H1 (cell line): ENCODE results near the gene ARHGAP10. TPM values are rescaled to one million over a fixed set of nuclear protein-coding genes. Genes with fewer than 3 reads are reported as not detected.

Source experiments
- CTCF ChIA-PET: fragments of 300-600 bp; sonication (Branson Sonifier 250); formaldehyde crosslinking; loops from one replicate; lab custom pipeline; 2021; ENCODE audit not compliant: partially characterized antibody; lab: Charles Lee
- POLR2A ChIA-PET: fragments of 300-600 bp; sonication (Branson Sonifier 250); formaldehyde crosslinking; loops from one replicate; lab custom pipeline; 2021; ENCODE audit warnings: inconsistent platforms; ENCODE audit not compliant: partially characterized antibody; lab: Charles Lee
- DNase-seq, 2 experiments: peaks; one replicate each; pipeline versions ENCODE4 v3.0.0 to v3.0.0-alpha.2; 2010 to 2022; ENCODE audit warnings: low spot score in 2 of 2, low read depth in 1 of 2, mixed read lengths in 1 of 2
- FAIRE-seq: peaks from 2 replicates; lab custom pipeline; 2011; peaks lifted over from hg19 to GRCh38; lab: Jason Lieb, UNC
- H2AFZ ChIP-seq: 2 replicates; pipeline ENCODE4 v1.8.1; 2012; ENCODE audit warnings: low read length, inconsistent platforms
- H2AK5ac ChIP-seq: 2 replicates; pipeline ENCODE4 v1.6.1; 2013; ENCODE audit warnings: low read depth, low read length
- H2BK120ac ChIP-seq: replicated peaks from 2 replicates; pipeline ENCODE3; 2013; ENCODE audit warnings: low read depth, low read length, inconsistent platforms
- H2BK12ac ChIP-seq: 2 replicates; pipeline ENCODE4 v1.6.1; 2013; ENCODE audit warnings: low read depth, low read length
- H2BK15ac ChIP-seq: 2 replicates; pipeline ENCODE4 v1.6.1; 2013; ENCODE audit warnings: low read length
- H2BK20ac ChIP-seq: 2 replicates; pipeline ENCODE4 v1.6.1; 2013; ENCODE audit warnings: low read length
- H2BK5ac ChIP-seq: 2 replicates; pipeline ENCODE4 v1.6.1; 2013; ENCODE audit warnings: low read depth, low read length
- H3K14ac ChIP-seq: 2 replicates; pipeline ENCODE4 v1.6.1; 2013; ENCODE audit warnings: inconsistent platforms; ENCODE audit not compliant: insufficient read length
- H3K18ac ChIP-seq: 2 replicates; pipeline ENCODE4 v1.6.1; 2013; ENCODE audit warnings: low read length; ENCODE audit errors: extremely low read depth
- H3K23ac ChIP-seq: 2 replicates; pipeline ENCODE4 v1.6.1; 2013; ENCODE audit warnings: inconsistent platforms; ENCODE audit not compliant: insufficient read length
- H3K23me2 ChIP-seq: 2 replicates; pipeline ENCODE4 v1.6.1; 2013; ENCODE audit warnings: low read depth, low read length
- H3K27ac ChIP-seq: 2 replicates; pipeline ENCODE4 v1.6.1; 2011; ENCODE audit warnings: low read depth, low read length, inconsistent platforms
- H3K27me3 ChIP-seq, 4 experiments: replicated peaks in 1 of 4; 1 replicate in 1 of 4; 2 replicates in 3 of 4; pipeline versions ENCODE4 v1.6.1 to v1.8.1; 2011 to 2013; ENCODE audit warnings: low read length in 3 of 4, mild to moderate bottlenecking in 3 of 4, inconsistent platforms in 2 of 4, mixed read lengths in 2 of 4, moderate library complexity in 1 of 4; ENCODE audit not compliant: control insufficient read depth in 3 of 4, insufficient read depth in 3 of 4; ENCODE audit errors: extremely low read depth in 1 of 4
- H3K36me3 ChIP-seq, 4 experiments: 2 replicates each; pipeline versions ENCODE4 v1.6.1 to v1.8.1; 2011 to 2013; ENCODE audit warnings: mild to moderate bottlenecking in 4 of 4, low read length in 3 of 4, moderate library complexity in 2 of 4, control low read depth in 1 of 4, inconsistent platforms in 1 of 4; ENCODE audit not compliant: insufficient read depth in 4 of 4, control insufficient read depth in 2 of 4
- H3K4ac ChIP-seq: replicated peaks from 2 replicates; pipeline ENCODE3; 2013; ENCODE audit warnings: low read length, low read depth, mixed read lengths, inconsistent platforms; ENCODE audit not compliant: insufficient read length
- H3K4me1 ChIP-seq, 4 experiments: replicated peaks in 1 of 4; 1 replicate in 1 of 4; 2 replicates in 3 of 4; pipeline versions ENCODE4 v1.6.1 to v1.8.1; 2011 to 2013; ENCODE audit warnings: low read length in 3 of 4, inconsistent platforms in 2 of 4, mixed read lengths in 1 of 4; ENCODE audit not compliant: insufficient read depth in 4 of 4, control insufficient read depth in 3 of 4
- H3K4me2 ChIP-seq, 2 experiments: 2 replicates each; pipeline versions ENCODE4 v1.6.1 to v1.8.1; 2011 to 2013; ENCODE audit warnings: low read depth in 2 of 2, low read length in 2 of 2, control low read depth in 1 of 2, inconsistent platforms in 1 of 2, mild to moderate bottlenecking in 1 of 2; ENCODE audit not compliant: insufficient read depth in 1 of 2
- H3K4me3 ChIP-seq, 4 experiments: fragments of 200-600, 300-600 bp in 1 of 4; sonication (generic), shearing (Covaris generic), sonication (Bioruptor Twin) in 1 of 4; 2 replicates each; pipeline versions ENCODE4 v1.5.1 to v1.8.1; 2011 to 2016; ENCODE audit warnings: low read length in 4 of 4, low read depth in 3 of 4, control low read depth in 2 of 4, inconsistent platforms in 2 of 4, mild to moderate bottlenecking in 2 of 4, mixed read lengths in 1 of 4, moderate library complexity in 1 of 4; ENCODE audit not compliant: insufficient read depth in 2 of 4; ENCODE audit errors: extremely low read depth in 1 of 4
- H3K56ac ChIP-seq: replicated peaks from 2 replicates; pipeline ENCODE3; 2013; ENCODE audit warnings: low read depth, mild to moderate bottlenecking, mixed read lengths, low read length, inconsistent platforms; ENCODE audit not compliant: insufficient read length
- H3K79me1 ChIP-seq: 2 replicates; pipeline ENCODE4 v1.6.1; 2013; ENCODE audit warnings: low read depth, low read length, control low read depth
- H3K79me2 ChIP-seq, 2 experiments: 2 replicates each; pipeline versions ENCODE4 v1.6.1 to v1.8.1; 2012 to 2013; ENCODE audit warnings: low read length in 2 of 2, mild to moderate bottlenecking in 2 of 2, inconsistent platforms in 1 of 2; ENCODE audit not compliant: insufficient read depth in 2 of 2, control insufficient read depth in 1 of 2
- H3K9ac ChIP-seq, 4 experiments: replicated peaks in 1 of 4; 1 replicate in 1 of 4; 2 replicates in 3 of 4; pipeline versions ENCODE4 v1.6.1 to v1.8.1; 2011 to 2013; ENCODE audit warnings: low read depth in 3 of 4, low read length in 3 of 4, control low read depth in 2 of 4, mild to moderate bottlenecking in 2 of 4, moderate library complexity in 2 of 4, inconsistent platforms in 1 of 4; ENCODE audit errors: extremely low read depth in 1 of 4
- H3K9me3 ChIP-seq, 2 experiments: 2 replicates each; pipeline versions ENCODE4 v1.6.1 to v1.8.1; 2012 to 2013; ENCODE audit warnings: mild to moderate bottlenecking in 2 of 2, moderate library complexity in 2 of 2, control low read depth in 1 of 2, inconsistent platforms in 1 of 2, low read depth in 1 of 2, low read length in 1 of 2, mixed read lengths in 1 of 2; ENCODE audit not compliant: insufficient read depth in 2 of 2
- H4K20me1 ChIP-seq, 2 experiments: replicated peaks in 1 of 2; 2 replicates each; pipeline versions ENCODE3 to v1.8.1; 2011 to 2013; ENCODE audit warnings: inconsistent platforms in 2 of 2, low read length in 2 of 2, mild to moderate bottlenecking in 1 of 2; ENCODE audit not compliant: insufficient read depth in 2 of 2, control insufficient read depth in 1 of 2
- H4K5ac ChIP-seq: 2 replicates; pipeline ENCODE4 v1.6.1; 2013; ENCODE audit warnings: low read length, low read depth, mixed read lengths, inconsistent platforms; ENCODE audit not compliant: insufficient read length
- H4K8ac ChIP-seq: 2 replicates; pipeline ENCODE4 v1.8.0; 2013; ENCODE audit warnings: mild to moderate bottlenecking, moderate library complexity, low read length, inconsistent platforms; ENCODE audit not compliant: insufficient read depth; ENCODE audit errors: extremely low read depth
- H4K91ac ChIP-seq: replicated peaks from 2 replicates; pipeline ENCODE3; 2013; ENCODE audit warnings: low read length, mixed read lengths, inconsistent platforms; ENCODE audit not compliant: insufficient read length
- ATF3 ChIP-seq: IDR thresholded peaks from 2 replicates; pipeline ENCODE4 v1.6.1; 2011; ENCODE audit warnings: low read depth, mild to moderate bottlenecking, low read length; ENCODE audit not compliant: insufficient read depth
- CTCF ChIP-seq, 3 experiments: IDR thresholded peaks; 1 replicate in 2 of 3; 2 replicates in 1 of 3; pipeline versions ENCODE4 v1.5.1 to v1.6.1; 2011; ENCODE audit warnings: low read length in 3 of 3, mild to moderate bottlenecking in 3 of 3, inconsistent platforms in 2 of 3, low read depth in 1 of 3, moderate library complexity in 1 of 3; ENCODE audit not compliant: insufficient read depth in 1 of 3; ENCODE audit errors: control extremely low read depth in 1 of 3
- EGR1 ChIP-seq: IDR thresholded peaks from 2 replicates; pipeline ENCODE4 v1.6.1; 2011; ENCODE audit warnings: low read depth, low read length, borderline replicate concordance
- NANOG ChIP-seq: IDR thresholded peaks from 2 replicates; pipeline ENCODE4 v1.6.1; 2011; ENCODE audit warnings: low read length, low read depth, mild to moderate bottlenecking, inconsistent platforms; ENCODE audit not compliant: insufficient read depth, poor library complexity, severe bottlenecking
- NRF1 ChIP-seq: IDR thresholded peaks from 2 replicates; pipeline ENCODE4 v1.6.1; 2011; ENCODE audit warnings: mild to moderate bottlenecking, low read depth, low read length, improper control_type of control experiment
- POLR2AphosphoS5 ChIP-seq: IDR thresholded peaks from 2 replicates; pipeline ENCODE4 v1.6.1; 2011; ENCODE audit warnings: low read depth, low read length
- SP2 ChIP-seq: IDR thresholded peaks from 2 replicates; pipeline ENCODE4 v1.6.1; 2012; ENCODE audit warnings: mild to moderate bottlenecking, low read length, inconsistent platforms
- TCF12 ChIP-seq: IDR thresholded peaks from 2 replicates; pipeline ENCODE4 v1.6.1; 2011; ENCODE audit warnings: low read depth, mild to moderate bottlenecking, low read length
- USF2 ChIP-seq: IDR thresholded peaks from 2 replicates; pipeline ENCODE4 v1.6.1; 2011; ENCODE audit warnings: low read length, improper control_type of control experiment
- WGBS, 2 experiments: shearing (Covaris generic) in 1 of 2; methylation state at CpG; one replicate each; pipeline versions ENCODE4 v1.1.6 to v1.1.7; 2013 to 2015; ENCODE audit warnings: low lambda C conversion rate in 2 of 2, mixed read lengths in 2 of 2, inconsistent platforms in 1 of 2, low coverage in 1 of 2, missing lambda C conversion rate in 1 of 2; ENCODE audit not compliant: insufficient replicate concordance in 2 of 2, insufficient coverage in 1 of 2, insufficient read length in 1 of 2; ENCODE audit errors: extremely low coverage in 1 of 2, missing lambda C conversion rate in 1 of 2; 5-methylcytosine and 5-hydroxymethylcytosine counted together
- polyA plus RNA-seq, 7 experiments: library from polyadenylated mRNA; depleted of rRNA in 3 of 7; stranded (reverse) in 5 of 7; unstranded in 2 of 7; fragments of >200 nt in 5 of 7; fragments of 200-250 nt in 2 of 7; gene quantifications; 1 replicate in 5 of 7; 2 replicates in 1 of 7; 4 replicates in 1 of 7; pipeline versions ENCODE4 v1.2.1 to v1.2.3, GENCODE V29; 2011 to 2013; ENCODE audit warnings: missing spikeins in 2 of 7, mixed read lengths in 2 of 7
- total RNA-seq: library from RNA; stranded (reverse); fragmentation: NEBNext Ultra II Directional; extraction: Animal tissue kit (Norgen Biotek cat#: 25700); gene quantifications from 2 replicates; pipeline ENCODE4 v1.2.1, GENCODE V29; 2021

ARHGAP10 gene
- total and polyA plus RNA-seq, 2 of the 8 experiments (the other 6 are each of a cell fraction or from before 2014, with no cell fraction given): 3.7 to 6.1 TPM

- no peak overlapping the region for H3K27ac ChIP-seq
- no peak overlapping the region for H2BK5ac ChIP-seq
- H2BK15ac ChIP-seq: no peak overlapping the region
- H3K14ac ChIP-seq: no peak overlapping the region
- TF ChIP-seq USF2: no peak
- no peak for TF ChIP-seq POLR2AphosphoS5
- no peak for TF ChIP-seq NRF1
- no peak for TF ChIP-seq CTCF (IDR thresholded peaks at IDR 0.05; ENCODE audit: control extremely low read depth in 1 of 3, insufficient read depth in 1 of 3, low read depth in 1 of 3, low read length in 3 of 3)
- TF ChIP-seq EGR1: no peak
- TF ChIP-seq ATF3: no peak
- no peak for TF ChIP-seq SP2
- no peak for TF ChIP-seq NANOG
- no peak for TF ChIP-seq TCF12
- DNase-seq: no peak
- ChIA-PET POLR2A (no interaction called here), CTCF (interaction anchor here (0.7 kb wide), 1 partner anchor 19 kb away, joined by 3 read pairs; no protein-coding TSS in a partner anchor)
- H2BK20ac ChIP-seq: no peak overlapping the region
- 85% methylated on average over 1 of the region's 1 CpG; no CpG with 5 or more reads in 1 of the 2 experiments for WGBS, 2 experiments
- no peaks in the 10 kb centered on the region for H4K20me1 ChIP-seq
- no peaks in the 10 kb centered on the region for H3K79me2 ChIP-seq
- no peaks in the 10 kb centered on the region for H3K27me3 ChIP-seq
- H3K9ac ChIP-seq: no peak overlapping the region
- no peak overlapping the region for H2BK120ac ChIP-seq
- H3K56ac ChIP-seq: no peak overlapping the region
- no peaks in the 10 kb centered on the region for H3K9me3 ChIP-seq
- H3K4me2 ChIP-seq: no peak overlapping the region
- H3K4ac ChIP-seq: no peak overlapping the region
- no peak overlapping the region for H3K4me3 ChIP-seq
- no peak overlapping the region for H4K8ac ChIP-seq
- no peak overlapping the region for H4K5ac ChIP-seq
- no peak for FAIRE-seq
- no peak overlapping the region for H2BK12ac ChIP-seq
- H3K4me1 ChIP-seq: no peaks in the 10 kb centered on the region
- no peaks in the 10 kb centered on the region for H3K23me2 ChIP-seq
- H3K23ac ChIP-seq: no peak overlapping the region
- H3K18ac ChIP-seq: no peak overlapping the region
- no peak overlapping the region for H2AFZ ChIP-seq
- no peaks in the 10 kb centered on the region; a peak in 1 of 8 replicates for H3K36me3 ChIP-seq
- no peaks in the 10 kb centered on the region for H3K79me1 ChIP-seq
- H4K91ac ChIP-seq: no peak overlapping the region
- H2AK5ac ChIP-seq: no peak overlapping the region
These were observed 212.4 kb downstream of the ARHGAP10 start for GRCh38 chr4:147944249-147944648.
